SK-N-DZ (cell line): ENCODE results near the gene HIGD1A.

ENCODE experiments used
- DNase-seq: peaks from one replicate; pipeline ENCODE4 v3.0.0-alpha.2; 2015; ENCODE audit warnings: low spot score
- small RNA-seq, 2 experiments: library from RNA; depleted of rRNA; stranded (forward); fragments of <200 nt; gene quantifications; one replicate each; pipeline ENCODE3, GENCODE V24; 2014

Gene HIGD1A

DNA sequence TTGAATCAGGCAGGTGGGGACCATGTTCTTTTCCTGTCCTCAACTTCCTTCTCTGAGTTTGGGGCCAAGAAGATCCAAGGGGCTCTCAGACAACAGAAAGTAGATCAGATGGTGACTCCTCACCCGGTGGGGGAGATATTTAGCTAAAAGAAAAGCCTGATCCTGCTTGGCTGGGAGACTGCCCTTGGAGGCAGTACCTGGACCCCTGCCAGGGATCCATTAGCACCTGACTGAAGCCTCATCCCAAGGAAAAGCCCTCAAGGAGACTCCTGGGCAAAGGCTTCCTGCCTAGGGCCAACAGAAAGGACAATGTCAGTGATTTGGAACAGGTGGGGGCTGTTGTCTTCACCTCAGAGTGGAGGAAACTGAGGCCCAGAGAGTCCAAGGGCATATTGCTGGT lies 68.2 kb downstream of the HIGD1A start:
- DNase-seq, result no peak

- DNase-seq, result no peak
Measured at GRCh38 chr3:42735615-42736014, 68.7 kb downstream of the HIGD1A start.

- peak; percentile 17 for DNase-seq
Measured at GRCh38 chr3:42735019-42735418, 69.3 kb downstream of the HIGD1A start.

GRCh38 chr3:42734263-42734860 lies 69.9 kb downstream of the HIGD1A start:
- no peak for DNase-seq

- DNase-seq, result no peak
Measured at GRCh38 chr3:42733501-42734262, 70.6 kb downstream of the HIGD1A start.

Small RNAs within 50 kb of the gene (small RNA-seq; reads per million reads assigned to genes)
- 0 to 0.04 reads per million in 2 experiments for gene CCDC13
